Activated CD4-positive, alpha-beta T cell treated with anti-CD3 and anti-CD28 coated beads for 48 hours (primary cell): ENCODE results near the gene DCTN5.

Source experiments
- DNase-seq: peaks from one replicate; pipeline ENCODE4 v3.0.0-alpha.2; 2020

DCTN5 gene

GRCh38 chr16:23666571-23667354, 25.5 kb downstream of the DCTN5 start:
- DNase-seq = no peak

GRCh38 chr16:23667355-23667659, 26.0 kb downstream of the DCTN5 start:
- DNase-seq = no peak

GRCh38 chr16:23668225-23668624, 27.0 kb downstream of the DCTN5 start:
- DNase-seq = no peak

GRCh38 chr16:23668873-23669272, 27.6 kb downstream of the DCTN5 start:
- no peak for DNase-seq

- DNase-seq = peak; percentile 71
These were observed 29.0 kb downstream of the DCTN5 start for GRCh38 chr16:23670137-23670776.

GRCh38 chr16:23673971-23674614, 32.8 kb downstream of the DCTN5 start:
- no peak for DNase-seq

GRCh38 chr16:23676924-23677480, 35.7 kb downstream of the DCTN5 start:
- DNase-seq = no peak

- DNase-seq = peak; percentile 91
These were observed 37.4 kb downstream of the DCTN5 start, which contains the start of gene PLK1 for GRCh38 chr16:23678430-23679273. Gene PLK1 (plus strand): TSS chr16:23678889. CDS start chr16:23678933, 44 bp downstream.

GRCh38 chr16:23679274-23679985, 38.2 kb downstream of the DCTN5 start:
- DNase-seq = peak; percentile 59

- no peak for DNase-seq
These were observed 38.7 kb downstream of the DCTN5 start for GRCh38 chr16:23679986-23680336.

- no peak for DNase-seq
These were observed 40.9 kb downstream of the DCTN5 start for GRCh38 chr16:23682181-23682580.

- no peak for DNase-seq
These were observed 42.2 kb downstream of the DCTN5 start for GRCh38 chr16:23683487-23683886.

GRCh38 chr16:23687034-23687808, 46.0 kb downstream of the DCTN5 start:
- DNase-seq = no peak

- DNase-seq = no peak
These were observed 48.3 kb downstream of the DCTN5 start for GRCh38 chr16:23689442-23690187.

- DNase-seq = no peak
These were observed 49.7 kb downstream of the DCTN5 start for GRCh38 chr16:23690771-23691482.

GRCh38 chr16:23691483-23692189, 50.4 kb downstream of the DCTN5 start:
- no peak for DNase-seq

- DNase-seq = no peak
These were observed 51.0 kb downstream of the DCTN5 start for GRCh38 chr16:23692190-23692837.

- no peak for DNase-seq
These were observed 53.0 kb downstream of the DCTN5 start for GRCh38 chr16:23694265-23694643.
